ENCODE measurements around the gene DHX40.
"Not testable (repeated sequence)": the region's sequence is repeated elsewhere in the genome, so short reads cannot be mapped to it uniquely, and the experiment has no call there.

DHX40 gene

DNA sequence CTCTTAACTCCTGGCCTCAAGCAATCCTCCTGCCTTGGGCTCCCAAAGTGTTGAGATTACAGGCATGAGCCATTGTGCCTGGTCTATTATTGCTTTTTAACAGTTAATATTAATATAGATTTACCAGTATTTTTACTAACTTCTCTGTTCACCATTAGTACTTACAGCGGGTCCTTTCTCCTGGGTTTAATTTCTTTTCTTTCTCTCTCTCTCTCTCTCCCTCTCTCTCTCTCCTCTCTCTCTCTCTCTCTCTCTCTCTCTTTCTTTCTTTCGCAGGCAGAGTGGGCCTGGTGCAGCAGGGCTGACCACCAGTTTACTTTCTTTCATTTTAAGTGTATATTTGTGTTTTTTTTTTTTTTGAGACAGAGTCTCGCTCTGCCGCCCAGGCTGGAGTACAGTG is 14.7 kb upstream of the DHX40 start:
- DNase-seq (ENCODE audit: low read depth), result no peak
- TF ChIP-seq MYC (IDR thresholded peaks at IDR 0.05; ENCODE audit: low read depth, low read length), result no peak
- TF ChIP-seq POLR2A (IDR thresholded peaks at IDR 0.05; ENCODE audit: extremely low read depth, insufficient read length), result no peak
- no peak for TF ChIP-seq MAX (IDR thresholded peaks at IDR 0.05; ENCODE audit: low read depth, low read length)
- TF ChIP-seq, protein P1, sequence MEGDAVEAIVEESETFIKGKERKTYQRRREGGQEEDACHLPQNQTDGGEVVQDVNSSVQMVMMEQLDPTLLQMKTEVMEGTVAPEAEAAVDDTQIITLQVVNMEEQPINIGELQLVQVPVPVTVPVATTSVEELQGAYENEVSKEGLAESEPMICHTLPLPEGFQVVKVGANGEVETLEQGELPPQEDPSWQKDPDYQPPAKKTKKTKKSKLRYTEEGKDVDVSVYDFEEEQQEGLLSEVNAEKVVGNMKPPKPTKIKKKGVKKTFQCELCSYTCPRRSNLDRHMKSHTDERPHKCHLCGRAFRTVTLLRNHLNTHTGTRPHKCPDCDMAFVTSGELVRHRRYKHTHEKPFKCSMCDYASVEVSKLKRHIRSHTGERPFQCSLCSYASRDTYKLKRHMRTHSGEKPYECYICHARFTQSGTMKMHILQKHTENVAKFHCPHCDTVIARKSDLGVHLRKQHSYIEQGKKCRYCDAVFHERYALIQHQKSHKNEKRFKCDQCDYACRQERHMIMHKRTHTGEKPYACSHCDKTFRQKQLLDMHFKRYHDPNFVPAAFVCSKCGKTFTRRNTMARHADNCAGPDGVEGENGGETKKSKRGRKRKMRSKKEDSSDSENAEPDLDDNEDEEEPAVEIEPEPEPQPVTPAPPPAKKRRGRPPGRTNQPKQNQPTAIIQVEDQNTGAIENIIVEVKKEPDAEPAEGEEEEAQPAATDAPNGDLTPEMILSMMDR (IDR thresholded peaks at IDR 0.05; ENCODE audit: low read depth, low read length), result no peak
- H3K4me3 ChIP-seq (ENCODE audit: low read depth, low read length), result no peak overlapping the region

GRCh38 chr17:59558039-59558438 is 7.4 kb upstream of the DHX40 start:
- TF ChIP-seq, protein P1 (IDR thresholded peaks at IDR 0.05; ENCODE audit: low read depth, low read length), result no peak
- TF ChIP-seq MYC (IDR thresholded peaks at IDR 0.05; ENCODE audit: low read depth, low read length) (no peak), POLR2A (IDR thresholded peaks at IDR 0.05; ENCODE audit: extremely low read depth, insufficient read length) (no peak), MAX (IDR thresholded peaks at IDR 0.05; ENCODE audit: low read depth, low read length) (no peak)
- no peak overlapping the region for H3K4me3 ChIP-seq (ENCODE audit: low read depth, low read length)
- no peak for DNase-seq (ENCODE audit: low read depth)

DNA sequence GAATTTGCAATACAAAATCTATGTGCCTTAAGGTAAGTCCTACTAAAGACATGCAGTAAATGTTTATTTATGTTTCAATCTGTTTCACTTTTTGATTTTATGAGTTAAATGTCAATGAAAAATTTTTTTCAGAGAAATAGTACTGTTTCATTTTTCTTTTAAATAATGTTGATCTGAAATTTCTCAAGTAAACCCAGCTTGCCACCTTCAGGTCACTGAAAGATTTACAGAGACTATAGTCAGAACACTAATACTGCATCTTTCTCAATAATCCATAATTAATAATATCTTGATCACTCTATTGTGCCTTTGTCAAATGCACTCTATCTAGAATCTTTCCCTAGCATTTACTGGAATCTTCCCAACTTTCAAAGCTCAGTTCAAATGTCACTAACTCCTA is 6.5 kb upstream of the DHX40 start:
- TF ChIP-seq POLR2A (IDR thresholded peaks at IDR 0.05; ENCODE audit: extremely low read depth, insufficient read length) (no peak), MAX (IDR thresholded peaks at IDR 0.05; ENCODE audit: low read depth, low read length) (no peak), MYC (IDR thresholded peaks at IDR 0.05; ENCODE audit: low read depth, low read length) (no peak)
- TF ChIP-seq, protein P1 (IDR thresholded peaks at IDR 0.05; ENCODE audit: low read depth, low read length), result no peak
- no peak for DNase-seq (ENCODE audit: low read depth)
- no peak overlapping the region for H3K4me3 ChIP-seq (ENCODE audit: low read depth, low read length)

DNA sequence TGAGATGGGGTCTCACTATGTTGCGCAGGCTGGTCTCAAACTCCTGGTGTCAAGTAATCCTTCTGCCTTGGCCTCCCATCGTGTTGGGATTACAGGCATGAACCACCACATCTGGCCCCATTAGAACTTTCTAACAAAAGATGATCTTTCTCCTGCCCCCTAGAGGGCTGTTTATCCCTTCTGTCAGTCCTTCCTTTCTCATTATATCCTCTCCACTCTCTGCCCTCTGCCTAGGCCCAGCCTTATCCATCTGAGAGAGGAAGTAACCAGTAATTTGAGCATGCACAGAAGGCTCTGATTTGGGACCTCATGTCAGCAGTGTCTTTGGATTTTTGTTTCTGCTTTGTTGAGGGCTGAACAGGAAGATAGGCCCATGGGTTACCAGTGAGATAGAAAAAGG is 4.4 kb upstream of the DHX40 start:
- no peak overlapping the region for H3K4me3 ChIP-seq (ENCODE audit: low read depth, low read length)
- DNase-seq (ENCODE audit: low read depth), result peak; percentile 79
- TF ChIP-seq MAX (IDR thresholded peaks at IDR 0.05; ENCODE audit: low read depth, low read length) (no peak), POLR2A (IDR thresholded peaks at IDR 0.05; ENCODE audit: extremely low read depth, insufficient read length) (no peak), MYC (IDR thresholded peaks at IDR 0.05; ENCODE audit: low read depth, low read length) (0 out of 2 replicates have a peak, but pooled peaks have one; percentile 10)
- TF ChIP-seq, protein P1 (IDR thresholded peaks at IDR 0.05; ENCODE audit: low read depth, low read length), result peak; percentile 46

GRCh38 chr17:59565959-59566324 is 532 bp downstream of the DHX40 start:
- TF ChIP-seq MAX (IDR thresholded peaks at IDR 0.05; ENCODE audit: low read depth, low read length) (no peak), POLR2A (IDR thresholded peaks at IDR 0.05; ENCODE audit: extremely low read depth, insufficient read length) (no peak), MYC (IDR thresholded peaks at IDR 0.05; ENCODE audit: low read depth, low read length) (no peak)
- TF ChIP-seq, protein P1 (IDR thresholded peaks at IDR 0.05; ENCODE audit: low read depth, low read length), result no peak
- DNase-seq (ENCODE audit: low read depth), result peak; percentile 76
- peak overlapping the region; percentile 95 for H3K4me3 ChIP-seq (ENCODE audit: low read depth, low read length)

DNA sequence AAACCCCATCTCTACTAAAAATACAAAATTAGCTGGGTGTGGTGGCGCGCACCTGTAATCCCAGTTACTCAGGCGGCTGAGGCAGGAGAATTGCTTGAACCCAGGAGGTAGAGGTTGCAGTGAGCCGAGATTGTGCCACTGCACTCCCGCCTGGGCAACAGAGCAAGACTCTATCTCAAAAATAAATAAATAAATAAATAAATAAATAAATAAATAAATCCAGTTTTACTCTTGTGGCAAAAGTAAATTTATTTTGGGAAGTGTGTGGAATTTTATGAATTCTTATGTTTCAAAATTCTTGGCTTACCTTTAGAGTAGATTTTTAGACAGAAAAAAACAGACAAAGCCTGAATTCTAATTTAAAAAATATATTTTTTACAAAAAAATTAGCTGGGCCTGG is 3.7 kb downstream of the DHX40 start:
- not testable (repeated sequence) for H3K4me3 ChIP-seq (ENCODE audit: low read depth, low read length); DNase-seq (ENCODE audit: low read depth)

Measured in NB4 (cell line).